ENCODE data around the gene TSPYL4.

GRCh38 chr6:116239856-116240255 lies 14.0 kb downstream of the TSPYL4 start:
- no peak for TF ChIP-seq CTCF (IDR thresholded peaks at IDR 0.05; ENCODE audit: insufficient read depth, low read length, poor library complexity, severe bottlenecking)
- no peak for TF ChIP-seq EZH2phosphoT487 (conservative IDR thresholded peaks at IDR 0.05; ENCODE audit: low read length)
